Medulla oblongata (tissue), 1 donor: Measurements from ENCODE around the gene PKP2.

ENCODE experiments used
- DNase-seq: peaks from one replicate; pipeline ENCODE4 v3.0.0-alpha.2; 2015; ENCODE audit errors: extremely low spot score

Gene PKP2

GRCh38 chr12:32755051-32755653, 141.4 kb downstream of the PKP2 start:
- DNase-seq = peak; percentile 57

DNA sequence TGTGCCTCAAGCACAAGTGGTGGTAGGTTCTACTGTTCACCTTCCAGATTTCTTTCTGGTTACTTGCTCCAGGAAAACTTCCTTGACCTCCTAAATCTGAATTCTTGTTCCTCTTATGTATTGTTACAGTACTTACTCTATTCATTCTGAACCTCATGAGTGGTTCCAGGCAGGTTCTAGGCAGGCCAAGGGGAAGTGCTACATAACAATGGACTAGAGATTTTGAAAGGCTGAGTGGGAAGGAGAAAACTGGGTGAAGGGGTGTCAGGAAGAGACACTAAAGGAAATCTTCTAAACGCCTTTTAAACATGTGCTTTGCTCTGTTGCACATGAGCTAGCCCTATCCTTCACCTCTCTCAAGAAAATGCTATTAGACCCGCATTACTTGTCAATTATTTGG, 142.5 kb downstream of the PKP2 start:
- DNase-seq = no peak

DNA sequence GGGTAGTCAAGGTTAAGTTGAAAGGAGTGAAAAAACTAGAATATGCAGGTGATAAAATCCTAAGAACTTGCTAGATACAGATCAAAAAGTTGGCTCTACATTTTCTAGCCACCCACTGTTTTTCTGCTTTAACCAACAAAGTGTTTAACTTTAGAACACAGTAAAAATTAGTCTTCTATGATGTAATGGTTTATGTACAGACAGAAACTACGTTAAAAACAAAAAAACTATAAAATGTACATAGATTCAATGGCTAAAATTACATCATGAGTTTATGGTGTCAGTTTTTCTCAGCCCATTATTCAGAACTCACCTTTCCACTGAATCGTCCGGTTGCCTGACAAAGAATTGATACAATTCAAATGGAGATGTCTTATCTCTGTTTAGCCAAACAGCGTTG, 143.0 kb downstream of the PKP2 start:
- no peak for DNase-seq

DNA sequence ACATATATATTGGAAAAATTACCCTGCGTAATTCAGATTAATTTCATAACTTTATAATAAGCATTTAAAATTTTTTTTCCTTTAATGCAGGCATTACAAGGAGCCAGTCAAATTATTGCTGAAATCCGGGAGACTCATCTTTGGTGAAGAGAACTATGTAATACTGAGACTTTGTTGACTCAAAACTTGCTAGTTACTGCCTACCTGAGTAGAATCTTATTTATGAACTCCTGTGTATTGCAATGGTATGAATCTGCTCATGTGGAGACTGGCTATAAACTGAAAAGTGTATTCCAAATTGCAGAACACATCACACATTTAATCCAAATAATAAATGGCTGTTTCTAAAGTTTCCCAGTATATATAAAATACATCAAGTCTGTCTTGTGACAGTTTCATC, 153.3 kb downstream of the PKP2 start:
- DNase-seq = no peak

DNA sequence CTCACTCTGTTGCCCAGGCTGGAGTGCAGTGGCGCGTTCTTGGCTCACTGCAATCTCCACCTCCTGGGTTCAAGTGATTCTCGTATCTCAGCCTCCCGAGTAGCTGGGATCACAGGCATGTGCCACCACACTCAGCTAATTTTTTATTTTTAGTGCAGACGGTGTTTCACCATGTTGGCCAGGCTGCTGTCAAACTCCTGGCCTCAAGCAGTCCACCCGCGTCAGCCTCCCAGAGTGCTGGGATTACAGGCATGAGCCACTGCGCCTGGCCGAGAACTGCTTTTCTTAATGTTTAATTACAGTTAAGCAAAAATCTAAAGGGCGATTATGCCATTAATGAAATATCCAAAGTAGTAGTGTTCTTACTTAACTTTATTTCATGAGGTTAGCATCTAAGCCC, 154.4 kb downstream of the PKP2 start:
- DNase-seq = no peak
